ENCODE results near the gene CD68.

DNA sequence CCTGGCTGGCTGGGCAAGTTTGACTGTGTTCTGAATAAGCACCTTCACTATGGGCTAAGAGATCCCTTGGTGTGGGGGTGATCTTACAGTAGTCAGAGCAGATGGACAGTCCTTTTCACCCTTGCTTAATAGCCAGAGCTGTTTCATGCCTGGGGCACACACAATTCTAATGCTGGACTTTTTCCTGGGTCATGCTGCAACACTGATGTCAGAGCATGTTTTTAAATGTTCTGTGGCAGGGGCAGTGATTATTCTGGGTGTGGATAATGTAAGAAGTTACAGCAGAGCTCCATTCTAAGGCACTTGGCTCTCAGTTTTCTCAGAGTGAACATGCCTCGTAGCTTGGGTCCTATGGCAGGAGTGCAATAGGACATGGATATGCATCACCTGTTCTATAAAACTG is 4.0 kb upstream of the CD68 start:
- TF ChIP-seq, protein P1, sequence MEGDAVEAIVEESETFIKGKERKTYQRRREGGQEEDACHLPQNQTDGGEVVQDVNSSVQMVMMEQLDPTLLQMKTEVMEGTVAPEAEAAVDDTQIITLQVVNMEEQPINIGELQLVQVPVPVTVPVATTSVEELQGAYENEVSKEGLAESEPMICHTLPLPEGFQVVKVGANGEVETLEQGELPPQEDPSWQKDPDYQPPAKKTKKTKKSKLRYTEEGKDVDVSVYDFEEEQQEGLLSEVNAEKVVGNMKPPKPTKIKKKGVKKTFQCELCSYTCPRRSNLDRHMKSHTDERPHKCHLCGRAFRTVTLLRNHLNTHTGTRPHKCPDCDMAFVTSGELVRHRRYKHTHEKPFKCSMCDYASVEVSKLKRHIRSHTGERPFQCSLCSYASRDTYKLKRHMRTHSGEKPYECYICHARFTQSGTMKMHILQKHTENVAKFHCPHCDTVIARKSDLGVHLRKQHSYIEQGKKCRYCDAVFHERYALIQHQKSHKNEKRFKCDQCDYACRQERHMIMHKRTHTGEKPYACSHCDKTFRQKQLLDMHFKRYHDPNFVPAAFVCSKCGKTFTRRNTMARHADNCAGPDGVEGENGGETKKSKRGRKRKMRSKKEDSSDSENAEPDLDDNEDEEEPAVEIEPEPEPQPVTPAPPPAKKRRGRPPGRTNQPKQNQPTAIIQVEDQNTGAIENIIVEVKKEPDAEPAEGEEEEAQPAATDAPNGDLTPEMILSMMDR (IDR thresholded peaks at IDR 0.05): no peak
- no peak for TF ChIP-seq POLR2AphosphoS5 (IDR thresholded peaks at IDR 0.05)
- no peak for TF ChIP-seq POLR2A (IDR thresholded peaks at IDR 0.05)
